HG03378 (cell line): ENCODE measurements around the gene NUPR1.
"Not testable (repeated sequence)": the region's sequence is repeated elsewhere in the genome, so short reads cannot be mapped to it uniquely, and the experiment has no call there.

Experiments used
- ATAC-seq: cut with Tn5 transposase; IDR thresholded peaks from one replicate; pipeline ENCODE4 v1.9.1; 2021; ENCODE audit warnings: mild to moderate bottlenecking, moderate library complexity; ENCODE audit not compliant: unreplicated experiment

The NUPR1 gene

GRCh38 chr16:28527985-28528384, 10.8 kb downstream of the NUPR1 start:
- no peak for ATAC-seq

- ATAC-seq = not testable (repeated sequence)
Observed at GRCh38 chr16:28527100-28527785, 11.5 kb downstream of the NUPR1 start.

DNA sequence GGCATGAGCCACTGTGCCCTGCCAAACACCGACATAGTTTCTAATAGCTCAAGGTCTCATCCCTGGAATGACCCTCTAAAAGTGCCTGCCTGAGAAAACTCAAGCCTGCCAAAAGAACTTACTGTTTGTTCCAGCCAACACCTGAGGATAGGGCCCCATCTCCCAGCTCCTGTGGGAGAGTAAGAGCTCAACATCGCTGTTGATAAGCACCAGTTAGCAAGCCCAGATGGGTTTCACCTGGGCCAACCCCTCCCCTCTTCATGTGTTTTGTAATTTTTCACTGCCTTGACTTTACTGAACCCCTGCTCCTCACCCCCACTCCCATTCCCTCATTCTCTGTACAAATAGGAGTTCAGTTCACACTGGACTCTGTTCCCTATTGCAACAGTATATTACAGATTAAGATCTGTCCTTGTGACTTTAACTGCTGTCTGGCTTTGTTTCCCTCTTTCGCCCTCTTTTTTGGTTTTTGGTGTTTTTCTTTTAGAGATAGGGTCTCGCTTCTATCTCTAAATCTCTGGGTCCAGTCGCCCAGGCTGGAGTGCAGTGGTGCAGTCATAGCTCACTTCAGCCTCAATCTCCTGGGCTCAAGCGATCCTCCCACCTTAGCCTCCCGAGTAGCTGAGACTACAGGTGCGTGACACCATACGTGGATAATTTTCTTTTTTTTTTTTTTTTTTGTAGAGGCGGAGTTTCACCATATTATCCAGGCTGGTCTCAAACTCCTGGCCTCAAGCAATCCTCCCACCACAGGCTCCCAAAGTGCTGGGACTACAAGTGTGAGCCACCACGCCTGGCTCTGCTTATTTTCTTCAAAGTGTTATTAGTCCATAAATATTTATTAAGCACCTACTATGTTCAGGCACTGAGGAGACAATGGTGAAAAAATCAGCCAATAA, 12.3 kb downstream of the NUPR1 start:
- no peak for ATAC-seq

- ATAC-seq = no peak
Observed at GRCh38 chr16:28524681-28525171, 14.0 kb downstream of the NUPR1 start.

GRCh38 chr16:28522792-28523191, 16.0 kb downstream of the NUPR1 start:
- ATAC-seq = no peak

GRCh38 chr16:28521436-28521835, 17.3 kb downstream of the NUPR1 start:
- ATAC-seq = no peak

GRCh38 chr16:28520672-28521071, 18.1 kb downstream of the NUPR1 start:
- no peak for ATAC-seq

- ATAC-seq = no peak
Observed at GRCh38 chr16:28514246-28514645, 24.5 kb downstream of the NUPR1 start.

DNA sequence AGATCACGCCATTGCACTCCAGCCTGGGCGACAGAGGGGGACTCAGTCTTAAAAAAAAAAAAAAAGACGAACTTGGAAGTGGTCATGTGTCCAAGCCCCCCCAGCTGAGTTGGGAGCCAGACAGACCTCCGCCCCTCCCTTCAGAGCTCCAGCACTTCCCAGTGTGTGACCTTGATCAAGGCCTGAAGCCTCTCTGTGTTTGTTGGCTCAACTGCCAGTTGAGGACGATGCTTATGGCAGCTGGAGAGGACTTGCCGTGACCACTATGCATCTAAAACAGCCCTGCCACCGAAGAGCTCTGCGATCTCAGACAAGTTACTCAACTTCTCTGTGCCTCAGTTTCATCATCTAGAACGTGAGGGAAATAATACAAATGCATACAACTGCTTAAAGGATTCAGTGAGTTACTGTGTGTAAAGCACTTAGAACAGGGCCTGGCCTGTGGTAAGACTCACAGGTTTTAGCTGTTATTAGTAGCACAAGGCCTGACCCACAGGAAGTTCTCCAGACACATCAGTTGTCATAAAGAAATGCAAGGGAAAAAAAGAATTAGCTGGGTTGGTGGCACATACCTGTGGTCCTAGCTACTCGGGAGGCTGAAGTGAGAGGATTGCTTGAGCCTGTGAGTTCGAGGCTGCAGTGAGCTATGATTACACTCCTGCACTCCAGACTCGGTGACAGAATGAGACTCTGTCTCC, 25.1 kb downstream of the NUPR1 start:
- ATAC-seq = no peak

DNA sequence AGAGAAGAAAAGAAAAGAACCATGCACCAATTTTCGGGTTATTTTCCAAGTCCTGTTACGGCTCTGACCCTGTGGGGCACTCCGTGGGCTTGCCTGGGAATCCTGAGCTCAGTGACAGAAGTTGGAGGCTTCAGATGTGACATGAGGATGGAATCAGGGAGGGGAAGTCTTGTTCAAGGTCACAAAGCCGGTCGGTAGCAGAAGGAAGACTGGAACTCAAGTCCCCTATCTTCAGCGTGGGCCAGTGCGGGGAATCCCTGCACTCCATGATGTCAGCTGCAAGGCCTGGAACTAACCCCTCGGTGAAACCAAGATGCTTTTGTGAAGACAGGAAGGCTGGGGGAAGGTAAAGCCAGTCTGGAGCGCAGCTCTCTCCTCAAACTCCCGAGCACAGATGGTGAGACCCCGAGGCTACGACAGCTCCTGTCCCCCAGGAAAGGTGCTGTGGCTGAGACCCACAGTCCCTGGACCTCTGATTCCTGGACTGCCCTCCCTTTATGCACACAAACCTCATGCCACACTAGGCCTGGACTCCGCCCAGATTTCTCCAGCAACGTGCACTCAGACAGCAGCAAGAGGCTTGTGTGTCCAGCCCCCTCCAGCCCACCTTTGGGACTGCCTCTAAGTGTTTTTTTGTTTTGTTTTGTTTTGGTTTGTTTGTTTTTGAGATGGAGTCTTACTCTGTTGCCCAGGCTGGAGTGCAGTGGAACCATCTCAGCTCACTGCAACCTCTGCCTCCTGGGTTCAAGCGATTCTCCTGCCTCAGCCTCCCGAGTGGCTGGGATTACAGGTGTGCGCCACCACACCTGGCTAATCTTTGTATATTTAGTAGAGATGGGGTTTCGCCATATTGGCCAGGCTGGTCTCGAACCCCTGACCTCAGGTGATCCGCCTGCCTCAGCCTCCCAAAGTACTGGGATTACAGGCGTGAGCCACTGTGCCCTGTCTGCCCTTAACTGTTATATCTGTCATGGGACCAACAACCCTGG, 26.7 kb downstream of the NUPR1 start:
- no peak for ATAC-seq

- no peak for ATAC-seq
Observed at GRCh38 chr16:28511031-28511430, 27.7 kb downstream of the NUPR1 start.

DNA sequence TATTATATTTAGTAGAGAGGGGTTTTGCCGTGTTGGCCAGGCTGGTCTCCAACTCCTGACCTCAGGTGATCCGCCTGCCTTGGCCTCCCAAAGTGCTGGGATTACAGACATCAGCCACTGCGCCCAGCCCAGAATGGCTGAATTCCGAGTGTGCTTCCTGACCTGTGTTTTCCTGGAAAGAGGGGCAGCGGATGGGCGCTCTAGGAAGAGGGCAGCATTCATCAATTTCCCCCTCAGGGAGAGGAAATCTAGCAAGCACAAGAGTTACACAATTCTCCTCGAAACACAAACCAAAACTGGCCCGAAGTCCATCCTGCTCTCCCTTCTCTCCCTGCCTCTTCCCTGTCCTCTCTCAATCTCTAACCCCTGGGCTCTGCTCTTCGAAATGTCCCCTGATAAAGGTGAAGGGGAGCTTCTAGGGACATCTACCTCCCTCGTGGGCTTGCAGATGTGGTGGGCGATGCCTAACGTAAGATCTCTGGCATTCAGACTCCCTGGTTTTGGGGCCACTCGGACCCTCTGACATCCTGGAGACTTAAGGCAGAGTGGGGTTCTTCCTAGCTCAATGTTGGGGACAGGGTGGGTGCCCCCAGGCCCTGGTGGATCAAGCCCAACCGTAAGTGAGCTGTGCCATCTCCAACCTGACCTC, 33.2 kb downstream of the NUPR1 start:
- ATAC-seq = no peak

DNA sequence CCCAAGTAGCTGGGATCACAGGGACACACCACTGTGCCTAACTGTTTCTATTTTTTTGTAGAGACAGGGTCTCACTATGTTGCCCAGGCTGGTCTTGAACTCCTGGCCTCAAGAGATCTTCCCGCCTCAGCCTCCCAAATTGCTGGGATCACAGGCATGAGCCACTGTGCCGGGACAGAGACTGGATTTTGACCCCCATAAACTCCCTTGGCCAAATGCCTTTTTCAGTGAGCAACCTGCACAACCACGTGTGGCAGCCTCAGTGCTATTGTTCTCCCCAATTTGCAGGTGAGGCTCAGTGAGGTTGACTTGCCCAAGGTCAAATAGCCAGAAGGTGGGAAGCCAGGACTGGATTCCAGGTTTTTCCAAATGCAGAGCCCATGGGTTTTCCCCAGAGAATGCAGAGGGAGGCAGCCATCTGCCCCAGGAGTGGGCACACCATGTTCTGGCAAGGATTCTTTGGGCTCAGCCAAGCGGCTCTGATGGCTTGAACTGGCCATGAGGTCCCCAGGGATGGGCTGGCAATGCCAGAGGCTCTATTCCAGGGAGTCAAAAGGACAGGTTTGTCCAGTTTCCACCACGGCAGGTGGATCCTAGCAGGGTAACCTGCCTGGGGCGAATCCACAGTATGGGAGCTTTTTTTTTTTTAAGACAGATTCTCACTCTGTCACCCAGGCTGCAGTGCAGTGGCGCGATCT, 33.9 kb downstream of the NUPR1 start:
- no peak for ATAC-seq

DNA sequence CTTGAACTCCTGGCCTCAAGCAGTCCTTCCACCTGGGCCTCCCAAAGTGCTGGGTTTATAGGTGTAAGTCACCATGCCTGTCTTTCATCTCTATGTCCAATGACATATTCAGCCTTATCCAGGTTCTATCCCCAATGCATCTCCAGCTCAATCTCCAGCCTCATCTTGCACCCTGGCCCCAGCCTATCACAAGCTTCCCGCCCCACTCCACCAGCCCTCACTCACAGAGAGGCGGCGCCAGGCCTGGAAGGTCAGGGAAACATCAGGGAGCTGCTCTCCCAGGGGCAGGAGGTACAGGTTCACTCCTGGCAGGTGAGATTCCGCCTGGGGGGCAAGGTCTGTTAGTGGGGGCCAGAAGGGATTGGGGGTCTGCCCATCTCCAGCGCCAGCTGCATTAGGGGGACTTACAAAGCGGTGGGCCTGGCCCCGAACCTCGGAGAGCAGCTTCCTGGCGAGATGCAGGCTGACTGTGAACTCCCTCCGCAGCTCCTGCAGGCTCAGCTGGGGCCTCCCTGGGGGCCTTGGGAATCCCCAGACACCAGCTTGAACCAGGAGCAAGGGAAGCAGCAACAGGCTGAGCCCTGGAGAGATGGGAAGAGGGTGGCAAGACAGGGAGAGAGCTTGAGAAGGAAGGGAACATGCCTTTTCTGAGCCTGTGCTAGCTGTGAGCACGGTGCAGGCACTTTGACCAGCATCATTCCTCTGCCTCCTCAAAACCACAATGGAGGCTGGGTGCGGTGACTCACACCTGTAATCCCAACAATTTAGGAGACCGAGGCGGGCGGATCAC, 35.1 kb downstream of the NUPR1 start:
- no peak for ATAC-seq

DNA sequence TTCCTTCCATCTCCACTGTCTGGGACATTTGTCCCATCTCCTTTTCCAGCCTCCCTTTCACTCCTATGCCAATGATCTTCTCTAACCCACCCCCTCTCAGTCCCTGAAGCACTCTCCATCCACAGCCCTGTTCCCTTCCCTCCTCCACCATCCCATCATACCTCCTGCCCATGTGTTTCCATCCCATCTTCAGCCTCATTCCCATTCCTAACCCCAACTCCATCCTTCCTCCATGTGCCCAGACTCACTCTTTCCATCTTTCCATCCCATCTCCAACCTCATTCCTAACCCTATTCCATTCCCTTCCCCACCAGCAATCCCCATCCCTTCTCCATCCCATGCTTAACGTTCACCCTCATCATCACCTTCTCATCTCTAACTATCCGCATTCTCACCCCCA, 36.5 kb downstream of the NUPR1 start:
- ATAC-seq = no peak

DNA sequence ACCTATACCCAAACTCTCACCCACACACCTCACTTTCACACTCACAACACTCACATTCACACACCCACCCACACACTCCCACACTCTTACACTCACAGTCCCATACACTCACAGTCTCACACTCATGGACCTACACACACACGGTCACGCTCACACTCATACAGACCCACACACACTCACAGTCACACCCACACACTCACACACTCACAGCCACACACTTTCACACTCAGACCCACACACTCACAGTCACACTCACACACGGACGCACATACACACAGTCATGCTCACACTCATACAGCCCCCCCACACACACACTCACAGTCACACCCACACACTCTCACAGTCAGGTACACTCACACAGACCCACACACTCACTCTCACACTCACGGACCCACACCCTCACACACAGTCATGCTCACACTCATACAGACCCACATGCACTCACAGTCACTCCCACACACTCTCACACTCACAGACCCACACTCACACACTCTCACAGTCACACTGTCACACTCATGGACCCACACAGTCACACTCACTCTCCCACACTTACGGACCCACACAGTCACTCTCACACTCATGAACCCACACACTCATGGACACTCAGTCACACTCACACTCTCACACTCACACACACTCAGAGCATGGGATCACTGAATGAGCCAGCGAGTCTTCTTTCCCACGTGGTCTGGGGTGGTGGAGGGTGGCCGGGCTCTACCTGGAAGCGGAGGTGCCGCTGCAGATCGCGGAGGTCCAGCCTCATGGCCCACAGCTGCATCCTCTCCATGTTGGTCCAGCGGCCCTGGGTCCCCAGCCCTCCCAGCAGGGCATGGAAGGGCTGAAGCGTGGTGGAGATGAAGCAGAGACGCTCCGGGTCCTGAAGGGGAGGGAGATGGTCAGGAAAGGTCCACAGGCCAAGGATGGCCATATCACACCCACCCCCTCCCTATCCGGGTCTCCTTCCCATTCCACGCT, 37.2 kb downstream of the NUPR1 start:
- no peak for ATAC-seq

DNA sequence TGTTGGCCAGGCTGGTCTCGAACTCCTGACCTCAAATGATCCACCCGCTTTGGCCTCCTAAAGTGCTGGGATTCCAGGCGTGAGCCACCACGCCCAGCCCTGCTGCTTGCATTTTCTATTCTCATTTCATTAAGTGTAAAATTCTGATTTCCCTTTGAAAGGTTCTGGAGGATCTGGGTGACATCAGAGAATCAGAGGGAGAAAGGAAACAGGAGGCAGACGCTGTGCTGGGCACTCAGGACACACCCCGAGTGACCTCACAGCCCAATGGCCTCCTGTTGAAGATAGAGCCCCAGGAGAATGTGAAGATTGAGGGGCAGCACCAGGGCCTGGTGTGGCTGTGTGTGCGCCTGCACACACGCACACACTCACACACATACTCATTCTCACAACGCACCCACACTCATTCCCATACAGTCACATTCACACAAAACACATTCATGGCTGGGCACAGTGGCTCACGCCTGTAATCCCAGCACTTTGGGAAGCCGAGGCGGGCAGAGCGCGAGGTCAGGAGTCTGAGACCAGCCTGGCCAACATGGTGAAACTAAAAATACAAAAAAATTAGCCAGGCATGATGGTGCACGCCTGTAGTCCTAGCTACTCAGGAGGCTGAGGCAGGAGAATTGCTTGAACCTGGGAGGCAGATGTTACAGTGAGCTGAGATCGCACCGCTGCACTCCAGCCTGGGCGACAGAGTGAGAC, 38.1 kb downstream of the NUPR1 start:
- ATAC-seq = not testable (repeated sequence)
